ENCODE data around the gene SGMS1. TPM values are rescaled to one million over a fixed set of nuclear protein-coding genes. Genes with fewer than 3 reads are reported as not detected.

The SGMS1 gene
- total and polyA plus RNA-seq, 10 donors: 5.9 to 84.3 (median 34.6) TPM

- WGBS, 5 donors: 90 to 95% (median 94%) methylated on average over 7 of the region's 7 CpGs
Measured at GRCh38 chr10:50351483-50352146, 272.1 kb downstream of the SGMS1 start.

GRCh38 chr10:50350366-50350765 is 273.4 kb downstream of the SGMS1 start:
- Histone ChIP-seq H3K4me3 (no peak overlapping the region), H3K36me3 (peaks cover 0 to 29% (median 0%) of the 10 kb centered on the region in 6 donors), H3K27me3 (replicated peaks in 1 of 7) (no peaks in the 10 kb centered on the region), H3K27ac (no peak overlapping the region), H3K4me1 (peaks cover 0 to 19% (median 13%) of the 10 kb centered on the region in 6 donors), H3K9me3 (peaks cover 0 to 30% (median 14%) of the 10 kb centered on the region in 8 donors)
- TF ChIP-seq POLR2AphosphoS5 (IDR thresholded peaks at IDR 0.05) (no peak), POLR2A (IDR thresholded peaks at IDR 0.05) (no peak), CTCF (IDR thresholded peaks at IDR 0.05 in 8 of 11, conservative IDR thresholded peaks at IDR 0.05 in 3 of 11) (no peak)
- 88 to 99% (median 98%) methylated on average over 5 of the region's 5 CpGs for WGBS, 5 donors
- intact Hi-C loops (cut with DNase I; ENCODE audit: low total_unique reads): no loop called here
- DNase-seq: no peak

More at GRCh38 chr10:50351483-50352146, 272.1 kb downstream of the SGMS1 start:
- no peak for DNase-seq
- Histone ChIP-seq H3K36me3 (peaks cover 0 to 34% (median 0%) of the 10 kb centered on the region in 6 donors), H3K4me1 (peaks cover 0 to 18% (median 13%) of the 10 kb centered on the region in 6 donors), H3K9me3 (peaks cover 0 to 30% (median 14%) of the 10 kb centered on the region in 8 donors), H3K27me3 (replicated peaks in 1 of 7) (no peaks in the 10 kb centered on the region), H3K4me3 (no peak overlapping the region), H3K27ac (no peak overlapping the region)
- TF ChIP-seq POLR2AphosphoS5 (IDR thresholded peaks at IDR 0.05): no peak
- no peak for TF ChIP-seq CTCF (IDR thresholded peaks at IDR 0.05 in 8 of 11, conservative IDR thresholded peaks at IDR 0.05 in 3 of 11)
- TF ChIP-seq POLR2A (IDR thresholded peaks at IDR 0.05): no peak
- intact Hi-C loops (cut with DNase I; ENCODE audit: low total_unique reads): no loop called here

GRCh38 chr10:50349554-50349953 is 274.2 kb downstream of the SGMS1 start:
- 97 to 100% (median 100%) methylated on average over 1 of the region's 1 CpG for WGBS, 5 donors
- intact Hi-C loops (cut with DNase I; ENCODE audit: low total_unique reads): no loop called here
- TF ChIP-seq POLR2AphosphoS5 (IDR thresholded peaks at IDR 0.05): no peak
- TF ChIP-seq POLR2A (IDR thresholded peaks at IDR 0.05): no peak
- no peak for TF ChIP-seq CTCF (IDR thresholded peaks at IDR 0.05 in 8 of 11, conservative IDR thresholded peaks at IDR 0.05 in 3 of 11)

GRCh38 chr10:50347394-50347802 is 276.4 kb downstream of the SGMS1 start:
- Histone ChIP-seq H3K27me3 (replicated peaks in 1 of 7) (no peaks in the 10 kb centered on the region), H3K4me3 (no peak overlapping the region), H3K4me1 (peaks cover 0 to 19% (median 13%) of the 10 kb centered on the region in 6 donors), H3K27ac (no peak overlapping the region), H3K36me3 (peaks cover 0 to 46% (median 13%) of the 10 kb centered on the region in 6 donors), H3K9me3 (peaks cover 0 to 30% (median 14%) of the 10 kb centered on the region in 8 donors)
- DNase-seq: no peak
- intact Hi-C loops (cut with DNase I; ENCODE audit: low total_unique reads): no loop called here
- WGBS, 5 donors: 50 to 74% (median 62%) methylated on average over 1 of the region's 1 CpG
- TF ChIP-seq POLR2AphosphoS5 (IDR thresholded peaks at IDR 0.05) (no peak), CTCF (IDR thresholded peaks at IDR 0.05 in 8 of 11, conservative IDR thresholded peaks at IDR 0.05 in 3 of 11) (no peak), POLR2A (IDR thresholded peaks at IDR 0.05) (no peak)

More at GRCh38 chr10:50349554-50349953, 274.2 kb downstream of the SGMS1 start:
- Histone ChIP-seq H3K9me3 (peaks cover 0 to 30% (median 14%) of the 10 kb centered on the region in 8 donors), H3K27ac (no peak overlapping the region), H3K4me3 (no peak overlapping the region), H3K27me3 (replicated peaks in 1 of 7) (no peaks in the 10 kb centered on the region), H3K4me1 (peaks cover 0 to 19% (median 13%) of the 10 kb centered on the region in 6 donors), H3K36me3 (peaks cover 0 to 26% (median 0%) of the 10 kb centered on the region in 6 donors)
- DNase-seq: no peak
